ENCODE measurements around the gene MAPK10. TPM values are rescaled to one million over a fixed set of nuclear protein-coding genes. Genes with fewer than 3 reads are reported as not detected.

MAPK10 gene
- total RNA-seq, 1 experiment from 2014 or later = 4.7 TPM

DNA sequence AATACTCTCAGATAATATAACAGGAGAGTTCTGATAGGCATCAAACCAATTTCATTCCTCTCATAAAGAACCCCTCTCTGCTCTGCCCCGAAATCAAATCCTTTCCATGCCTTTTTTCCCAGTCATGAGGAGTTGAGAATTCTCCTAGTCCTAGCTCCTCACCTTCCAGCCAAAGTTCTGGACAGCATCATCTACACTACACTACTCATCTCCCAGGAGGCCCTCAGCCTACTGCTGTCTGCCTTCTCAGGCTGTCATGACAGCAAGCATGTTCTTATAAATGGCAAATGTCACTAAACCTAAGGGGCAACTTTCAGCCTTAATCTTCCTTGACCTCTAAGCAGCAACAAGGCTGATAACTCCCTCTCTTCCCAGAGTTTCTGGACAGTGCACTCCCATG is 26.6 kb downstream of the MAPK10 start:
- peaks cover 0 to 5% (median 0%) of the 10 kb centered on the region in 3 experiments; a peak in 1 of 7 replicates for H3K36me3 Mint-ChIP-seq (ENCODE audit: insufficient read depth in 1 of 3, low read depth in 3 of 3)
- Histone ChIP-seq H2BK120ac (ENCODE audit: low read depth, low read length, poor library complexity, severe bottlenecking) (no peak overlapping the region), H2AK5ac (ENCODE audit: insufficient read length, low read length) (no peak overlapping the region), H2BK5ac (ENCODE audit: insufficient read length, low read length) (no peak overlapping the region), H3K23ac (ENCODE audit: insufficient read length, low read depth, low read length) (no peak overlapping the region), H2BK15ac (ENCODE audit: low read depth, low read length) (no peak overlapping the region; the same call in 1 of the 2 replicates), H4K20me1 (ENCODE audit: control insufficient read depth, insufficient read depth, insufficient read length) (no peaks in the 10 kb centered on the region), H3K4me2 (ENCODE audit: insufficient read depth, insufficient read length, low read length) (no peak overlapping the region), H3K56ac (ENCODE audit: insufficient read length, low read depth, low read length) (no peak overlapping the region), H2AFZ (ENCODE audit: low read length) (no peak overlapping the region), H3K18ac (ENCODE audit: insufficient read length, low read depth, low read length) (no peak overlapping the region), H3K9ac (ENCODE audit: extremely low read depth, insufficient read length, low read length) (no peak overlapping the region), H3T11ph (ENCODE audit: low read length) (no peak overlapping the region), H3K4ac (ENCODE audit: low read depth, low read length) (no peak overlapping the region), H3K9me3 (ENCODE audit: control insufficient read depth, low read depth, low read length) (no peaks in the 10 kb centered on the region), H3K4me1 (ENCODE audit: insufficient read depth, low read length) (no peaks in the 10 kb centered on the region), H4K5ac (ENCODE audit: insufficient read length, low read depth, low read length) (no peak overlapping the region), H4K91ac (ENCODE audit: insufficient read length, low read depth, low read length) (no peak overlapping the region), H3K14ac (ENCODE audit: insufficient read depth, low read length) (no peak overlapping the region), H4K8ac (replicated peaks; ENCODE audit: insufficient read length, low read depth, low read length) (no peak overlapping the region), H2BK20ac (ENCODE audit: low read depth, low read length, poor library complexity, severe bottlenecking) (no peak overlapping the region), H3K27ac (ENCODE audit: insufficient read length, low read depth, low read length) (no peak overlapping the region), H3K23me2 (ENCODE audit: insufficient read length, low read depth, low read length, poor library complexity, severe bottlenecking) (no peaks in the 10 kb centered on the region), H3K79me2 (ENCODE audit: insufficient read depth, low read length) (no peaks in the 10 kb centered on the region), H2BK12ac (ENCODE audit: insufficient read length, low read depth, low read length) (no peak overlapping the region), H3K79me1 (ENCODE audit: insufficient read depth, low read depth, low read length, poor library complexity, severe bottlenecking) (no peaks in the 10 kb centered on the region), H3K27me3 (ENCODE audit: insufficient read depth, low read length) (no peaks in the 10 kb centered on the region)
- peaks cover 3 to 11% of the 10 kb centered on the region in 2 experiments; a peak in 3 of 4 replicates for H3K4me1 Mint-ChIP-seq
- no peaks in the 10 kb centered on the region for H3K27me3 Mint-ChIP-seq (ENCODE audit: low read depth)
- WGBS (ENCODE audit: extremely low coverage, insufficient read length, low lambda C conversion rate) = no CpG with 5 or more reads among the region's 1 CpG
- H3K4me3 Mint-ChIP-seq = no peak overlapping the region
- DNase-seq = no peak
- peaks cover 0 to 3% of the 10 kb centered on the region in 2 experiments; a peak in 1 of 5 replicates for H3K9me3 Mint-ChIP-seq
- TF ChIP-seq, protein P1, sequence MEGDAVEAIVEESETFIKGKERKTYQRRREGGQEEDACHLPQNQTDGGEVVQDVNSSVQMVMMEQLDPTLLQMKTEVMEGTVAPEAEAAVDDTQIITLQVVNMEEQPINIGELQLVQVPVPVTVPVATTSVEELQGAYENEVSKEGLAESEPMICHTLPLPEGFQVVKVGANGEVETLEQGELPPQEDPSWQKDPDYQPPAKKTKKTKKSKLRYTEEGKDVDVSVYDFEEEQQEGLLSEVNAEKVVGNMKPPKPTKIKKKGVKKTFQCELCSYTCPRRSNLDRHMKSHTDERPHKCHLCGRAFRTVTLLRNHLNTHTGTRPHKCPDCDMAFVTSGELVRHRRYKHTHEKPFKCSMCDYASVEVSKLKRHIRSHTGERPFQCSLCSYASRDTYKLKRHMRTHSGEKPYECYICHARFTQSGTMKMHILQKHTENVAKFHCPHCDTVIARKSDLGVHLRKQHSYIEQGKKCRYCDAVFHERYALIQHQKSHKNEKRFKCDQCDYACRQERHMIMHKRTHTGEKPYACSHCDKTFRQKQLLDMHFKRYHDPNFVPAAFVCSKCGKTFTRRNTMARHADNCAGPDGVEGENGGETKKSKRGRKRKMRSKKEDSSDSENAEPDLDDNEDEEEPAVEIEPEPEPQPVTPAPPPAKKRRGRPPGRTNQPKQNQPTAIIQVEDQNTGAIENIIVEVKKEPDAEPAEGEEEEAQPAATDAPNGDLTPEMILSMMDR (conservative IDR thresholded peaks at IDR 0.05) = no peak
- no peak overlapping the region for H3K27ac Mint-ChIP-seq
